ENCODE results near the gene TIMELESS.

GRCh38 chr12:56488041-56488955 lies 39.1 kb upstream of the TIMELESS start, which contains the start of gene GLS2:
- TF ChIP-seq, protein P1, sequence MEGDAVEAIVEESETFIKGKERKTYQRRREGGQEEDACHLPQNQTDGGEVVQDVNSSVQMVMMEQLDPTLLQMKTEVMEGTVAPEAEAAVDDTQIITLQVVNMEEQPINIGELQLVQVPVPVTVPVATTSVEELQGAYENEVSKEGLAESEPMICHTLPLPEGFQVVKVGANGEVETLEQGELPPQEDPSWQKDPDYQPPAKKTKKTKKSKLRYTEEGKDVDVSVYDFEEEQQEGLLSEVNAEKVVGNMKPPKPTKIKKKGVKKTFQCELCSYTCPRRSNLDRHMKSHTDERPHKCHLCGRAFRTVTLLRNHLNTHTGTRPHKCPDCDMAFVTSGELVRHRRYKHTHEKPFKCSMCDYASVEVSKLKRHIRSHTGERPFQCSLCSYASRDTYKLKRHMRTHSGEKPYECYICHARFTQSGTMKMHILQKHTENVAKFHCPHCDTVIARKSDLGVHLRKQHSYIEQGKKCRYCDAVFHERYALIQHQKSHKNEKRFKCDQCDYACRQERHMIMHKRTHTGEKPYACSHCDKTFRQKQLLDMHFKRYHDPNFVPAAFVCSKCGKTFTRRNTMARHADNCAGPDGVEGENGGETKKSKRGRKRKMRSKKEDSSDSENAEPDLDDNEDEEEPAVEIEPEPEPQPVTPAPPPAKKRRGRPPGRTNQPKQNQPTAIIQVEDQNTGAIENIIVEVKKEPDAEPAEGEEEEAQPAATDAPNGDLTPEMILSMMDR (IDR thresholded peaks at IDR 0.05 in 4 of 5, conservative IDR thresholded peaks at IDR 0.05 in 1 of 5): no peak
- no peak for TF ChIP-seq POLR2A (IDR thresholded peaks at IDR 0.05)

Measured in gastrocnemius medialis (tissue), 4 donors.